NCI-H2196 (cell line): ENCODE results near the gene EXOC3.
A peak's percentile ranks its signal among the peaks of the same experiment; 100 is the strongest.
"Not testable (repeated sequence)": the region's sequence is repeated elsewhere in the genome, so short reads cannot be mapped to it uniquely, and the experiment has no call there.

Source experiments
- DNase-seq: peaks from one replicate; lab custom pipeline; 2025; ENCODE audit not compliant: unreplicated experiment; lab: John Stamatoyannopoulos, UW

The EXOC3 gene

DNA sequence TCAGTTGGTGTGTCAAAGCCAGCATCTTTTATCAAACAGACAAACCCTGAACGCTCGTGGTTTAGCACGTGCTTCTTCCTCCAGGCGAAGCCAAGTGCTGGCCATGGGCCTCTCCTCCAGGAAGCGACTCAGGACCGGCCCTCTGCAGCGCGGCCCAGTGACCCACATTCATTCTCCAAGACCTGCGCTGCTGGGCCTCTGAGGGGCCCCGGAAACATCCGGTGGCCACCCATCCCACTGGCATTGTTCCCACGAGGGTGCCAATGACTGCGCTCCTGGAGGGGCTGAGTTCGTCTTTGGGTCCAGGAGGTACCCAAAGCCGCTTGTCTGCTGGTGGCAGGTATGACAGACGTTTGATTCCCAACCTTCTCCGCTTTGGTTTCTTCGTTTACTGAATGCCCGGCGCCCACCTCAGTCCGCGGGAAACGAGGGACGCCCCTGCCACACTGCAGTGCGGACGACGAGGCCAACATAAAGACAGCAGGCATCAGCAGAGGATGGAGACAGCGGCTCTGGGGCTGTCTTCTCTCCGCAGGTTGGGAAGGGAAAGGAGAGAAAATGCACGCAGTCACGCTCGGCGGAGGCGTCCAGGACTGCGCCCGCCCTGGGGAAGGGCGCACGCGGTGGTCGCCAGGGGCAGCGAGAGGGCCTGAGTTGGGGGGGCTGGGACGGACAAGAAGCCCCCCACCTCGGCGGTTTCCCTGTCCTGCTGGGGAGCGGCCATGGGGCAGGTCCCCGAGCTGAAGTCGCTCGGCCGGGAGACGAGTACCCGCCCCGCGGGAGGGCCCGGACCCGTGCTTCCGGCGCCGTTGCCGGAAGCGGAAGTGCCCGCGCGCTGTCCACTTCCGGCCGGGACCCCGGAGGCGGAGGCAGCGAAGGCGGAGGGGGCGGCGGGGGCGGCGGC lies at the start of gene EXOC3:
TSS of gene EXOC3 (plus strand) at position 842 of the 904 bp plus-strand sequence. CDS start 3,030 bp downstream, outside the sequence.
- peak; percentile 77 for DNase-seq

DNA sequence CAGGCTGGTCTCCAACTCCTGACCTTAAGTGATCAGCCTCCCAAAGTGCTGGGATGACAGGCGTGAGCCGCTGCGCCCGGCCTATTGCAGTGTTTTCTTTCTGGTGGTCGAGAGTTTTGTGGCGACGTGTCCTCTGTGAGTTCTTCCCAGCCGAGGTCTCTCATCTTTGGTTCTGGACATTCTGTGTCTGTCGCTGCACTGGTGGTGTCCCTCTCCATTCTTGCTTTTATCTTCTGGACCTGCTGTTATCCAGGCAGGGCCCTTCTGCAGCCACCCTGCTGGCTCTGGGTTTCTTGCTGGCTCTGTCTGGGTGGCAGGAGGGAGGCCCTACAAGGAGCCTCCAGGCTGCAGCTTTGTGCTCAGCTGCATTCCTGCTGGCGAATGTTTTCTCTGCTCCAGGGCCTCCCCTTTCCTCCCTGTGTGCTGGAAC lies 49.1 kb upstream of the EXOC3 start:
- no peak for DNase-seq

DNA sequence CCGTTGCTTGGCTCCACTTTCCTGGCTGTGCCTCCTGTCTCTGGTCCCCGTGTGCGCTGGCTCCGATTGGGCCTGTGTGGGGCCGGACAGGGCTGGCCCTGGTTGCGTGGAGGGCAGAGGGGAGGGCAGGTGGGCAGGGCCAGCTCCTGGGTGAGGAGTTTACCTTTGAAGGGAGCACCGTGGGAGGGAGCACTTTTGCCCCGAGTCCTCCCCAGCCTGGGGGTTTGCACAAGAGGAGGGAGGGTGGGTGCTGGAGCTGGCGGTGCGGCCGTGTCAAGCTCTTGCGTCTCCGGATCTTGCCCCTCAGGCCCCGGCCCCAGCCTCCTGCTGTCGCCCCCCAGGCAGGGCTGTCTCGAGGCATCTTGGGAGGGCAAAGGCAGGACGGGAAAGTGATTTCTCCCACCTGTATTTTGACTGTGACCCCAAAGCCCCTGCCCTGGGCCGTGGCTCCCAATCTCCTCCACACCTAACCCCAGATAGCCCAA lies 48.3 kb upstream of the EXOC3 start:
- no peak for DNase-seq

DNA sequence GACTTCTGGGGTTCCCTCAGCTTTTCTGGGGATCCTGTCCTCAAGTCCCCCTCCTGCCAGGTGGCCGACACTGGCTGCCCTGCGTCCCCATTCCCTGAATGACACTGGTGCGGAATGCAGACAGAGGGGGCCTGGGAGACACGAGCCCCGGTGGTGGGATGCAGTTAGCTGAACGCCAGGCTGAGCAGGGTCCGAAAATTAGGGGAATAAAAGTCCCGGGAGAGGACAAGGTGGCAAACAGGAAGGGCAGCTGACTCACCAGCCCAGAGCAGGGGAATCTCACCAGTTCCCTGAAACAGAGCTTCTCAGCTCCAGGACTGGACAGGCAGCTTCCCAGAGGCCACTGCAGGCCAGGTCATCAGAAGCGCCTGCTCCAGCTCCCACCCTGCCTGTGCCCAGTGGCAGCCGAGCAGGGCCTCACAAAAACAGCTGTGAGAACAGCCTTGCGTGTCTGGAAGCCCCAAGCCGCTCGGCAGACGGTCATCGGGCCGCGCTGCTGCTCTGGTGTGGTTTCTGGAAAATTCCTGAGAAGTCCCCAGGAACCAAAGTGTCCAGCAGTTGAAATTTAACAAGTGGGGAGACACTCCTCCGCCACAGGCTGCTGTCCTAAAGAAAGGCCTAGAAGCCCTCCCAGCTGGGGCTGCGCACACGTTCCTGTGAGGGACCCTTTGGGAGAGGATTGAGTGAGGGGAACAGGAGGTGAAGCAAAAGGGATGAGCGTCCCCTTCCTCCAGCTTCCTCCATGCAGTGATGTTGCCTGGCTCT lies 47.6 kb upstream of the EXOC3 start:
- DNase-seq: no peak

DNA sequence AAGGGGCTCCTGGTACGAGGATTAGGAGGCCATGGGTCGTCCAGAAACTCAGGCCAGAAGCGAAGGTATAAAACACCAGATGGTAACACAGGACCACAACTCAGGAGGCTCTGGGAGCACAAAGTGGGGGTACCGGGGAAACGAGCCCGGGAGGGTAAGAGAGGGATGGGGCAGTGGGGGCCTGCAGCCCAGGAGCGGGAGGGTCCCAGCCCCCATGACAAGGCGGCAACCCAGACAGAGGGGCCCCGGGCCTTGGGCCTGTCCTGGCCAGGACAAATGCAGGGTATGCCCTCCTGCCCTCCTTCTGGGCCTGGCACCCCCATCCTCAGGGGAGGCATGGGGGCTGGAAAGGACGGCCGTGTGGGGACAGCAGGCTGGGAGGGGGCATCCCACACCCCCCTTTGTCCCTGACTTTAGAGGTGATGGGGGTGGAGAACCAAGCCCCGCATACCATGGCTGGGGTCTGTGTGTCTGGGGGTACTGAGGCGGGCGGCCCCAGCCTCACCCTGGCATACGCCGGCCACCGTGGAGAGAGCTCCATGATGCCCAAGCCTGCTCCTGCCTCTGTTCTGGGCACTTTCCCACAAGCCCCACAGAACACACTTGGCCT lies 47.0 kb upstream of the EXOC3 start:
- no peak for DNase-seq

DNA sequence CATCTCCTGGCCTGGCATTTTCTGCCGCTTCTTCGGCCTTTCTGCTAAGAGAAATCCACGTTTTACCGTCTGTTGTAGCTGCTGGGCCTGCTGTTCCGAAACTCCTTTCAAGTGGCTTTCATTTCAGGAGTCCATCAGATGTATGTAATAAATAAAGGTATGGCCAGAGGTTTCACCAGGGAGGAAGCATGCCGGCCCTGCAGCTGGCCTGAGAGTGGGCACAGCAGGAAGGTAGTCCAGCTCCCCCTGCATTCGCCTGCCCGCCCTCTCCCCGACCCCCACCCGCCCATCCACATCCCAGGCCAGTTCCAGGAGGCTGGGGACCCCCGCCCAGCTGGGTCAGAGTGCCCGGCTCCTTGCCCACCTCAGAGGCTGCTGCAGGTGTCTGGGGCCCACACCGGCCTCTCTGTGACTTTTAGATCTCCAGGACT lies 46.4 kb upstream of the EXOC3 start:
- no peak for DNase-seq

DNA sequence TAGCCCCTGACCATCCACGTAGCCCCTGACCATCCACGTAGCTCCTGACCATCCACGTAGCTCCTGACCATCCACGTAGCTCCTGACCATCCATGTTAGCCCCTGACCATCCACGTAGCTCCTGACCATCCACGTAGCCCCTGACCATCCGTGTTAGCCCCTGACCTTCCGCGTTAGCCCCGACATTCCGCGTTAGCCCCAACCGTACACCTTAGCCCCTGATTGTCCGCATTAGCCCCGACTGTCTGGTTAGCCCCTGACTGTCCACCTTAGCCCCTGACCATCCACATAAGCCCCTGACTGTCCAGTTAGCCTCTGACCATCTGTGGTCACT lies 44.9 kb upstream of the EXOC3 start:
- not testable (repeated sequence) for DNase-seq

DNA sequence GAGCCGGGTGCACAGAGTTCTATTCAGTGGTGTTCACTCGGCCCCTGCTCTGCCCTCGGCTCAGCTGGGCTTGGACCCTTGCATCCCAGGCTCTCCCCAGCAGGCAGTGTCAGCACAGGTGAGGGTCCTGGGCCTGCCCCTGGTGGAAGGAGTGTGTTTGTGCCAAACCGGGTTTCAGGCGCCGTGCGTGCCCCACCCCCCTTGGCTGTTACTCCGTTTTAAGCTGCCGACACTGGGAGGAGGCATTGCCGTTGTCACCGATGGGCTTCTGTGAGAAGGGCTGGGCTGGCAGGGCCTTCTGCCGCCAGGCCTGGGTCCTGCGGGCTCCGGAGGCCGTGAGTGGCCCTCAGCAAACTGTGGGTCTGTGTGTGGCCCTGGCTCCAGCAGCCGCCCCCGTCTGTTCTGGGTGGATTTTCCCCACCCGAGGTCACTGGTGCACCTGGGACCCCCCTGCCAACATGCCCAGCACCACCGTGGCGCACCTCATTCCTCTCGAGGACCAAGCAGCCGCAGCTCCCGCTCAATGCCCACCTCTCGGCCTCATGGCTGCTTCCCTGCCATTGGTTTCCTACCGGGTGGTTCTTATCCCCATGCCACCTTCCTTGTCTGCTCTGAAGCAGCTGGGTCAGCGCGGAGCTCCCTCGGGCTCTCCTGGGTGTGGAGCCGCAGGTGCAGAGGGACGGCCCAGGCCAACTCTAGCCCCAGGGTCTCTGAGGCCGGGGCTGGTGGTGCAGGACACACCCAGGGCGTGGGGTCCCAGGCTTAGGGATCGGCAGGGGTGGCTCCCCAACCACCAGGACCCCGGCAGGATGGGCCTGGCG lies 44.3 kb upstream of the EXOC3 start:
- DNase-seq: no peak

DNA sequence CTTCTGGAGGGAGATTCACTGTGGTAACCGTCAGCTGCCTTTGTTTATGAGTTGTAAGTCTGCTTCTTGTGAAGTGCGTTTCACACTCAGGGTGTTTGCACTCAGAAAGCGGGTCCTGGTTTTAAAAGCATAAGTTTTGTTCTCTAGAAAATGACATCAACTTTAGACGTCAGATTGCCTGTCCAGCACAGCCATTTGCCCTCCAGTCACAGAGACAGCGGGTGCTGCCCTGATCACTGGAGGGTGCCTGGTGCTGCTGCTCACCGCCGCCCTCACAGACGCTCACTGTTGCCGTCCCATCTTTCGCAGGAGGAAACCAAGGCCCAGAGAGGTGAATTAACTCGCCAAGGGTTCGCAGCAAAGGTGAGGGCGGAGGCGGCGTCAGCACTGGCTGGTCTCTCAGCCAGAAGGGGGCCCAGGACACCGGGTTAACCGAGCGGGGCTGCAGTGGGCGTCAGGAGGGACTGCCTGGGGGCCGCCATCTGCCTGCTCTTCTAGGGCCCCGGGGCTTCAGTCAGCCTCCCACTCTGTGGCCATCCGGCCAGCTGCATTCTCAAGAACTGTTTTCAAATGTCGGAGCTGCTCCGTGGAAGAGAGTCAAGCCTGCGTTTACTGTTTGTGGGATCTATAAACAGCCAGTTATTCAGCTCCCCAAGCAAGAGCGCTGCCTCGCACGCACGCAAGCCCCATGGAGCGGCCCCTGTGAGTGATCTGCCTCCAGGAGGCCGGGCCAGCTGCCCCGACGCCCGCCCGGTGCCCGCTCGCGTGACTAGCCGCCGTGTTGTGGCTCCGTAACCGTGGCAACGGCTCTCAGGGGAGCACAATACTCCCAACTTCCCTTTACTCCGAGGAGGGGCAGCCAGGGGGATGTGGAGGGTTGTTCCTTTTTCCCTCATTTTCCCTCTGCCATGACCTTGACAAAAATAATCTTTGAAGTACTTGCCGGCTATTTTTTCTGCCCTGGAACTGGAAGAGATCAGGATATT lies 43.4 kb upstream of the EXOC3 start:
- DNase-seq: peak; percentile 87

DNA sequence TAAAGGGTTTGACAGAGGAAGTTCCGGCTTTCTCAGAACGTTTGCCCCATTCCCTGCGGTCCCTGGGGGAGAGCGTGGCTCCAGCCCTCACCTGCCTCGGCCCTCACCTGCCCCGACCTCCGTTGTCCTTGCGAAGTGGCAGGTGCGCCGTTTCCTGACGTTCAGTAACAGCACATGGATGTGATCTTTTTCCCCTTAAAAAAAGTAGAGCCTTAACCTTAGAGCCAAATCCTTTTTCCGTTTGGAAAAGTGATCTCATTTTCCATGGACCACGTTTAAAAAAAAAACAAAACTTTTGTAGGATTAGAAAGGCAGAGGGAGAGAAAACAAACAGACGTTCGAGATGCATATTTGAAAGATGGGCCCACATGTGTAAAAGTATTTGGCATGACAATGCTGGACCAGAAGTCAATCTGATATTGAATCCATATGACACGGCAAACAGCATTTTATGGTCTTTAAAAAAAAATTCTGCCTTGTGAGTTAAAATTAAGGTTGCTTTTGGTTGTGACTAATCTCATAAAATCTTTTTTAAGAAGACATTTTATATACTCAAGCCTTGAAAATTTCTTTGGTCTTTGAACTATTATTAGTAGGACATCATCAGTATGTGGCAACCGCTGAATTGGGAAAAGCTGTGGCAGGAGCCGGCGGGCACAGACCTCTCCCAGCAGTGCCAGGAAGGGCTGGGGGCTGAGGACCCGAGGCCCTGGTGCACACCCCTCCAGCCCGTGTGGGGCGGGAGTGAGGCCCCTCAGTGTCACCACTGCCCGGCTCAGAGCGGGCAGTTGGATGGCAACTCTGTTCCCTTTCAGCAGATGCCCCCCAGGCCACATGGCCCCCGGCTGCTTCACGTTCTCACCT lies 42.5 kb upstream of the EXOC3 start:
- DNase-seq: peak; percentile 73

DNA sequence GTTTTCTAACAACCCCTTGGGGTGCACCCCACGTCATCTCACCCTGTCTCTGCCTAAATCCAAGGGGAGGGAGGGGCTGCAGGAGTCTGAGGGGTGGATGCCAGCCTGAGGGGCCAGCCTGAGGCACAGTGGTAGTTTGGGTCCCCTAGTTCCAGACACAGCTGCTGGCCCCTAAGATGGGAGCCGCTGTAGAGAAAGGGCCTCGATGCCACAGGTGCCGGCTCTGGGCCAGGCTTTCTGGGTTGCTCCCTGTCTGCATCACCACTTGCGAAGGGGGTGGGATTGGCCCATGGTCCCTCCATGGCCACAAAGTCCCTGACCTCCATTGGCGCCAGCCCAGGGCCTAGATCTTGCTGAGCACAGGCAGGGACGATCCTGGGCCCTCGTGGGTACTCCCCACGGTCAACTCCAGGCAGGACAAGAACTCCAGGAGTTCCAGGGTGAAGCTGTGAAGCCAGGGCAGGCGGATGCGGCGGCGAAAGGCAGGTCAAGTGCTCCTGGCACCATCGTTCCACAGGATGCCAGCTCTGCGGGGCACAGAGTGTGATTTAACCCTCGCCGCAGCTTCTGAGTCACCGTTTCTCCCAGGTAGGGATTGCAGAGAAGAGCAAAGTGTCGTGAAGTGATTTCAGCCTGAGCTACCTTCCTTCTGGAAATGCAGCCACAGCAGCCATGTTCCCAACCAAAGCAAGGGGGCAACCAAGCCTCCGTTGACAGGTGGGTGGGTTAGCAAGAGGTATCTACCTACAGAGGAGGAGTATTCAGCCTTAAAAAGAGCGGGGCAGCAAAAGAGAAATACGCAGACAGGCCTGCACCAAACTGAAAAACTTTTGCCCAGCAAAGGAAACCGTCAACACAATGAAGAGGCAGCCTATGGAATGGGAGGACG lies 41.6 kb upstream of the EXOC3 start:
- no peak for DNase-seq

DNA sequence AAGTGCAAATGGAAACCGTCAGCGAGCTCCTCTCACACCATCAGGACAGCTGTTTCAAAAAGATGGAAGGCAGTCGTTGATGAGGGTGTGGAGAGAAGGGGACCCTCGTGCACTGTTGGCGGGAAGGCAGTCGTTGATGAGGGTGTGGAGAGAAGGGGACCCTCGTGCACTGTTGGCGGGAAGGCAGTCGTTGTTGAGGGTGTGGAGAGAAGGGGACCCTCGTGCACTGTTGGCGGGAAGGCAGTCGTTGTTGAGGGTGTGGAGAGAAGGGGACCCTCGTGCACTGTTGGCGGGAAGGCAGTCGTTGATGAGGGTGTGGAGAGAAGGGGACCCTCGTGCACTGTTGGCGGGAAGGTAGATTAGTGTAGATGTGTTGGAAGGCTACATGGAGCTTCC lies 40.8 kb upstream of the EXOC3 start:
- DNase-seq: not testable (repeated sequence)

DNA sequence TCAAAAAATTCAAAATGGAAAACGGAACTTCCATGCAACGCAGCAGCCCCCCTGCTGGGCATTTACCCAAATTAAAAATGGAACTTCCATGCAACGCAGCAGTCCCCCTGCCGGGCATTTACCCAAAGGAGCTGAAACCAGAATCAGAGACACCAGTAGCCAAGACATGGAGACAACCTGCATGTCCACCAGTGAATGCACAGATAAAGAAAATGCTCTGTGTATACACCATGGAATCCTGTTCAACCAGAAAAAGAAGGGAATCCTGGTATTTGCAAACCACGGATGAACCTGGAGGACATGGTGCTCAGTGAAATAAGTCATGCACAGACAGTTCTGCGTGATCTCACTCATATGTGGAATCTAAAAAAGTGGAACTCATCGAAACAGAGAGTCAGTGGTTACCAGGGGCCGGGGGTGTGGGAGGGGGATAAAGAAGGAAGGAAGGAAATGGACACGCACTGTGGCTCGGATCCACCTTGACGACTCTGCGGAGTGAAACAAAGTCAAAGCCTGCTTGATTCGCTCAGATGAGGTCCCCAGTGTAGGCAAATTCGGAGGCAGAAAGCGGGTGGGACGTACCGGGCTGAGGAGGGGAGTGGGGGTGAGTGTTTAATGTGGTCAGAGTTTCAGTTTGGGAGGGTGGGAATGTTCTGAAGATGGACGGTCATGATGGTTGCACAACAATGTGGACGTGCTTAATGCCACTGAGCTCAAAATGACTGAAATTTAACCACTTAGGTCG lies 40.2 kb upstream of the EXOC3 start:
- DNase-seq: no peak

DNA sequence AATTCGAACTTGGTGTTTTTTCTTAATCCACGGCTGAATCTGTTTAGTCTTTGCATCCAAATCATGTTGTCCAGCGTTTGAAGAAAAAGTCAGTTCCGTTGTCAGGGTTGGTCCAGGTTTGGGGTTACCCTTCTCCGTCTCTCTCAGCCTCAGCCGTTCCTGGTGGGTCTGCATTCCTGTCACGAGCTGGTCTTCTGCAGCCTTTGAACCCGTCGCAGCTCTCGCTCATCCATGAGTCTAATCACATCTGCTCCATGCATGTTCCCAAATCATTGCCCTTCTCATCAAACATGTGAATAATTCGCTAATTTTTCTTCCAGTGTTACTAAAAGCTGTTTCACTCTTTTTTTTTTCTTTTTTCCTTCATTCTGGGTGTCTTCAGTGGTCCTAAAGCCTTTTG lies 39.0 kb upstream of the EXOC3 start:
- no peak for DNase-seq

DNA sequence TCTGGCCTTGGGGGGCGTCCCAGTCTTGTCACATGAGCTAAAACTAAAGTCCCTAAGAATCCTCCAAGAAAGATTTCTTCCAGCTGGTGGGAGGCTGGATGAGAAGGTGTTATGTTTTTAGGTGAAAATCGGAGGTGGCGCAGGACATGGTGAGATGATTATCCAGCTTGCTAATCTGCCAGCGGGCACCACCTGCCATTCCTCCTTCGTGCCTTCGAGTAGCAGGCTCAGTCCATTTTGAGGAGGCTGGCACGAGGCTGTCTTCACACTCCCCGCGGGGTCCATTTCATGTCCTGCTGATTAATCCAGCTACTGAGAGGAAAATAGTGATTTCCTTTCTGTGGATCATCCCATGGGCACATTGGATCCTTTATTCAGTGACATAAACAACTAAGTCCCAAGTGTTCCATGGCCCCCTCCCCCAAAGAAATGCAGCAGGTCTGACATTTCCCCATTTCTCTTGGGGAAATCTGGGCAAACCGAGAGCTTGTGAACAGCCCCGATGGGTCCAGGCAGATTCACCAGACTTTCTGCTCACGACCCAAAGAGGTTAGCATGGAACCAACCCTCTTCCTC lies 38.2 kb upstream of the EXOC3 start:
- no peak for DNase-seq

DNA sequence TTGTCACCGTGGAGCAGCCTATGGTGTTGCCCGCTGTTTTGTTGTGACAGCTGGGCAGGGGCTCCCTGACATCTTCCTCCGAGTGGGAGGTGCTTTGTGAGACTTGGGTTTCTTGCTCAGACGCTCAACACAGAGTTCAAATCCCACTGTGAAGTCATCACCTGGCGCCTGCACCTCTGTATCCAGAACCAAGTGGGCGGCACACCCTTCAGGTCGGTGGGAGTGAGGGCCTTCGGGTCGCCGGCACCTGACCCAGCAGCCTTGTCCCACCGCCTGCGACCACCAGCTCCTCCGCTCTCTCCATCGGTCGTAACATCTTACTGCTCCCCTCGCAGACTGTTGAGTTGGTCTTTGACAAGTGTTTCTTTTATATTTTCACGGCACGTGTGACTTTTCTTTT lies 37.6 kb upstream of the EXOC3 start:
- DNase-seq: no peak

DNA sequence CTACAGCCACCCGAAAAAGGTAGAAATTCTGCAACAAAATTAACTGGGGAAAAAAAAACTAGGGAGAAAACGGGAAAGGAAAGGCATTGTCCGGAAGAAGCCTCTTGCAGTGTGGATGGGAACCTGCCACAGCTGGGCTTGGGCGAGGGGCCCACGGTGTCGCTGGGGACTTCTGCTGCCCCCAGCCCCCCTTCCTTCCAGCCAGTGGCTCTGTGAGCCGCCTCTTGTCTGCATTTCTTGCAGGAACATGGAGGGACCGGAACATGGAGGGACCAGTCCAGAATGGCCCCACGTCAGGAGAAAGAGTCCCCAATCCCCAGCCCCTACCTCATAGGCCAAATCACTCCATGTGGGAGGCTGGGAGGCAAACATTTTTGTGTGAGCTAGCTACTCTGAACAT lies 36.9 kb upstream of the EXOC3 start:
- DNase-seq: no peak
